Measurements from ENCODE around the gene TADA2B.

The TADA2B gene

GRCh38 chr4:7041801-7042502, 1.2 kb upstream of the TADA2B start:
- DNase-seq (ENCODE audit: low read depth), result no peak

GRCh38 chr4:7042503-7043283, 479 bp upstream of the TADA2B start:
- peak; percentile 96 for DNase-seq (ENCODE audit: low read depth)

- DNase-seq (ENCODE audit: low read depth), result no peak
Measured at GRCh38 chr4:7044137-7044930, 1.2 kb downstream of the TADA2B start.

GRCh38 chr4:7045553-7045952, 2.4 kb downstream of the TADA2B start:
- no peak for DNase-seq (ENCODE audit: low read depth)

GRCh38 chr4:7045961-7046921, 3.1 kb downstream of the TADA2B start:
- DNase-seq (ENCODE audit: low read depth), result no peak

- no peak for DNase-seq (ENCODE audit: low read depth)
Measured at GRCh38 chr4:7046971-7047370, 3.8 kb downstream of the TADA2B start.

GRCh38 chr4:7048642-7049041, 5.5 kb downstream of the TADA2B start:
- no peak for DNase-seq (ENCODE audit: low read depth)

- no peak for DNase-seq (ENCODE audit: low read depth)
Measured at GRCh38 chr4:7049295-7049694, 6.1 kb downstream of the TADA2B start.

GRCh38 chr4:7049739-7050138, 6.6 kb downstream of the TADA2B start:
- no peak for DNase-seq (ENCODE audit: low read depth)

- no peak for DNase-seq (ENCODE audit: low read depth)
Measured at GRCh38 chr4:7050481-7051143, 7.4 kb downstream of the TADA2B start.

- DNase-seq (ENCODE audit: low read depth), result no peak
Measured at GRCh38 chr4:7051144-7051495, 7.9 kb downstream of the TADA2B start.

GRCh38 chr4:7051905-7052304, 8.7 kb downstream of the TADA2B start:
- no peak for DNase-seq (ENCODE audit: low read depth)

GRCh38 chr4:7052313-7052712, 9.1 kb downstream of the TADA2B start:
- no peak for DNase-seq (ENCODE audit: low read depth)

GRCh38 chr4:7052923-7053715, 9.9 kb downstream of the TADA2B start:
- no peak for DNase-seq (ENCODE audit: low read depth)

- no peak for DNase-seq (ENCODE audit: low read depth)
Measured at GRCh38 chr4:7054106-7054880, 11.1 kb downstream of the TADA2B start.

GRCh38 chr4:7055111-7055989, 12.2 kb downstream of the TADA2B start:
- DNase-seq (ENCODE audit: low read depth), result no peak

- DNase-seq (ENCODE audit: low read depth), result no peak
Measured at GRCh38 chr4:7055990-7056325, 12.8 kb downstream of the TADA2B start.

- DNase-seq (ENCODE audit: low read depth), result no peak
Measured at GRCh38 chr4:7058792-7059191, 15.6 kb downstream of the TADA2B start.

- DNase-seq (ENCODE audit: low read depth), result no peak
Measured at GRCh38 chr4:7059662-7060061, 16.5 kb downstream of the TADA2B start.

All from GM04504 (cell line).